Right lobe of liver (tissue), 6 donors: ENCODE measurements around the gene GCSAML. TPM values are rescaled to one million over a fixed set of nuclear protein-coding genes. Genes with fewer than 3 reads are reported as not detected.

Source experiments
- ATAC-seq, 4 donors: fragments of 200-7000 bp; cut with Tn5 transposase; one replicate each; pipeline ENCODE4 v1.9.1; 2020; ENCODE audit warnings: mild to moderate bottlenecking in 4 of 4, moderate library complexity in 4 of 4
- DNase-seq, 3 donors: peaks; one replicate each; pipeline ENCODE4 v3.0.0-alpha.2; 2020
- H3K27ac ChIP-seq, 3 donors: fragments of 200-600 bp; one replicate each; pipeline ENCODE4 v1.8.0; 2022
- H3K27me3 ChIP-seq, 2 donors: fragments of 200-600 bp; one replicate each; pipeline ENCODE4 v1.8.0; 2022
- H3K36me3 ChIP-seq, 4 donors: fragments of 200-600 bp; sonication (generic) in 1 of 4; one replicate each; pipeline versions ENCODE4 v1.5.1 to v1.8.0; 2017 to 2022; ENCODE audit warnings: control low read depth in 1 of 4
- H3K4me1 ChIP-seq, 4 donors: fragments of 200-600 bp; sonication (generic) in 1 of 4; one replicate each; pipeline versions ENCODE4 v1.5.1 to v1.8.0; 2017 to 2022; ENCODE audit warnings: control low read depth in 1 of 4
- H3K4me3 ChIP-seq, 3 donors: fragments of 200-600 bp; one replicate each; pipeline ENCODE4 v1.8.0; 2022
- H3K9me3 ChIP-seq, 4 donors: fragments of 200-600 bp; sonication (generic) in 1 of 4; one replicate each; pipeline versions ENCODE4 v1.5.1 to v1.8.0; 2017 to 2022; ENCODE audit warnings: control low read depth in 1 of 4
- POLR2A ChIP-seq: fragments of 450-650 bp; IDR thresholded peaks from one replicate; pipeline ENCODE4 v1.6.1; 2017; ENCODE audit warnings: antibody characterized with exemption, mild to moderate bottlenecking
- WGBS: methylation state at CpG from one replicate; pipeline ENCODE4 v1.1.6; 2018; ENCODE audit warnings: low coverage, low lambda C conversion rate; ENCODE audit not compliant: insufficient coverage; ENCODE audit errors: missing lambda C conversion rate; 5-methylcytosine and 5-hydroxymethylcytosine counted together
- intact Hi-C, 2 donors: fragments of 100-400 bp; cut with DNase I; formaldehyde crosslinking; loops; one replicate each; pipeline versions ENCODE4 v1.11.2 to v1.14.1; 2022
- total RNA-seq, 6 experiments: library from RNA; depleted of rRNA in 2 of 6; stranded (reverse); fragments of >200 nt in 2 of 6; fragmentation: NEBNext Ultra II Directional in 3 of 6; extraction: Animal tissue kit (Norgen Biotek cat#: 25700) in 3 of 6; gene quantifications; one replicate each; pipeline versions ENCODE4 v1.1.0 to v1.2.4, GENCODE V29; 2016 to 2023
- TF ChIP-seq, protein P1 (sequence below), 4 donors: fragments of 200-600 bp in 3 of 4; fragments of 450-650 bp in 1 of 4; IDR thresholded peaks; one replicate each; pipeline versions ENCODE4 v1.5.1 to v1.8.0; 2016 to 2022; ENCODE audit warnings: antibody characterized with exemption in 4 of 4, mild to moderate bottlenecking in 2 of 4
- donor health status: DM: no; HTN: yes; CAD: no.
- donor health status: DM: no; HTN: no; CAD: no.
- donor health status: DM: no; HTN: no; CAD: no.
- donor health status: DM: no; HTN: yes; CAD: no.
- donor health status: DM: no; HTN: yes; CAD: no.

GCSAML gene
- total RNA-seq, 6 experiments from 2014 or later = 0.24 TPM; not detected in 5

DNA sequence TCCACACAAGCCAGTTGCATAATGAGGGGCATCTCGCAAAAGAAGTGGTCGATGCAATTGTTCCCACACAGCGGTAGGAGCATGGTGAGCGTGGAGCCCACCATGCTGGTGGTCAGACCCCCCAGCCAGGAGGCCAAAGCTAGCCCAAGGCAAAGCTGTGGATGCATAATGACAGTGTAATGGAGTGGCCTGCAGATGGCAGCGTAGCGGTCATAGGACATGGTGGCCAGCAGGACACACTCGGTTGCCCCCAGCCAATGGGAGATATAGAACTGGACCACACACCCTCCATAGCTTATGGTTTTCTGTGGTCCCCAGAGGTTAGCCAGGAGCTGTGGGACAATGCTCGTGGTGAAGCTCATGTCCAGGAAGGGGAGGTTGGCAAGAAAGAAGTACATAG lies 17.0 kb upstream of the GCSAML start:
- H3K27me3 ChIP-seq = no peaks in the 10 kb centered on the region
- DNase-seq = no peak
- H3K36me3 ChIP-seq = no peaks in the 10 kb centered on the region
- H3K9me3 ChIP-seq = no peaks in the 10 kb centered on the region
- TF ChIP-seq POLR2A = no peak
- TF ChIP-seq, protein P1, sequence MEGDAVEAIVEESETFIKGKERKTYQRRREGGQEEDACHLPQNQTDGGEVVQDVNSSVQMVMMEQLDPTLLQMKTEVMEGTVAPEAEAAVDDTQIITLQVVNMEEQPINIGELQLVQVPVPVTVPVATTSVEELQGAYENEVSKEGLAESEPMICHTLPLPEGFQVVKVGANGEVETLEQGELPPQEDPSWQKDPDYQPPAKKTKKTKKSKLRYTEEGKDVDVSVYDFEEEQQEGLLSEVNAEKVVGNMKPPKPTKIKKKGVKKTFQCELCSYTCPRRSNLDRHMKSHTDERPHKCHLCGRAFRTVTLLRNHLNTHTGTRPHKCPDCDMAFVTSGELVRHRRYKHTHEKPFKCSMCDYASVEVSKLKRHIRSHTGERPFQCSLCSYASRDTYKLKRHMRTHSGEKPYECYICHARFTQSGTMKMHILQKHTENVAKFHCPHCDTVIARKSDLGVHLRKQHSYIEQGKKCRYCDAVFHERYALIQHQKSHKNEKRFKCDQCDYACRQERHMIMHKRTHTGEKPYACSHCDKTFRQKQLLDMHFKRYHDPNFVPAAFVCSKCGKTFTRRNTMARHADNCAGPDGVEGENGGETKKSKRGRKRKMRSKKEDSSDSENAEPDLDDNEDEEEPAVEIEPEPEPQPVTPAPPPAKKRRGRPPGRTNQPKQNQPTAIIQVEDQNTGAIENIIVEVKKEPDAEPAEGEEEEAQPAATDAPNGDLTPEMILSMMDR (IDR thresholded peaks at IDR 0.05) = no peak
- WGBS = 75% methylated on average over 6 of the region's 8 CpGs
- intact Hi-C loops = no loop called here
- H3K4me3 ChIP-seq = no peak overlapping the region
- no peak overlapping the region for H3K27ac ChIP-seq
- H3K4me1 ChIP-seq = no peaks in the 10 kb centered on the region
- no peak for ATAC-seq

DNA sequence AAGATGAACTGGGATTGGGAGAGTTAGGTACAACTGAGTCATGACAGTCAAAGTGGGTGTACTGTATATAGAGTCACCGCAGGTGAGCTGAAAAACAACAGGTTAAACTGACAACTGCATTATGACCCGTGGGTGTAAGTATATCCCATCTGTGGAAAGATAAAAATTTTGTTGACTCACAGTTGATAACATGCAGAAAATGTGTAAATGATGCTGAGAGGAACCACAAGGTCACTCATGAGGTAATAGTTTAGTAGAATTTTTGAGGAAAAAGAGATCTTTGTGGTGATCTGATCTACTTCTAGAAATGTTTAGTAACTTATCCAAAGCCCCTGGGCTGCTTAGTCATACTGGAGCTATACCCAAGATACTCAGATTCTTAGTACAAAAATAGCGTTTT lies 13.5 kb upstream of the GCSAML start:
- ATAC-seq (no peak), DNase-seq (no peak)
- Histone ChIP-seq H3K27me3 (no peaks in the 10 kb centered on the region), H3K36me3 (no peaks in the 10 kb centered on the region), H3K4me3 (no peak overlapping the region), H3K27ac (no peak overlapping the region), H3K9me3 (no peaks in the 10 kb centered on the region), H3K4me1 (no peaks in the 10 kb centered on the region)
- 33% methylated on average over 3 of the region's 3 CpGs for WGBS
- intact Hi-C loops = no loop called here
- no peak for TF ChIP-seq POLR2A
- TF ChIP-seq, protein P1 (IDR thresholded peaks at IDR 0.05) = no peak

DNA sequence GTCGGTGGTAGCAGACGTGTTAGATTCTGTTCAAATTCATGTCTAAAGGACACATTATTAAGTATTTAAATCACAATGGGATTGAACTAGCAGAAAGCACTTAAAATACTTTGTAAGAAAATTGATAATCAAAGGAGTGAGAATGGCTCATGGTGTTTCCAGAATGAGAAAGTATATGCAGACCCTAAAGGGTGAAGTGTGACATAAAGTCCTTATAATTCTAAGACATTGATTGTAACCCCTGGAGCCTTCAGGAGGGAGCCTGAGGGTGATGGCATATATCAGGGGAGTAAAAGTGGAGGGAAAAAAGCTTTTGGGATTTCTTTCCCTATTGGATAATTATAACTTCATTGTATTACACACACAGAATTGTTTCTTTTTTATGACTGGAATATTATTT lies 12.6 kb upstream of the GCSAML start, which contains the start of gene OR2C3:
TSS of gene OR2C3 (minus strand) at position 101 of the 400 bp plus-strand sequence. CDS start 3,929 bp downstream, outside the sequence.
- H3K4me3 ChIP-seq = no peak within 1 kb of the TSS
- H3K36me3 ChIP-seq = no peaks in the 10 kb centered on the region
- intact Hi-C loops = no loop called here
- ATAC-seq (no peak), DNase-seq (no peak)
- no peak within 1 kb of the TSS for H3K27ac ChIP-seq
- TF ChIP-seq POLR2A = no peak
- TF ChIP-seq, protein P1 (IDR thresholded peaks at IDR 0.05) = no peak
- H3K27me3 ChIP-seq = no peaks in the 10 kb centered on the region
- no peaks in the 10 kb centered on the region for H3K9me3 ChIP-seq
- no peaks in the 10 kb centered on the region for H3K4me1 ChIP-seq
- 53% methylated on average over 2 of the region's 2 CpGs for WGBS

DNA sequence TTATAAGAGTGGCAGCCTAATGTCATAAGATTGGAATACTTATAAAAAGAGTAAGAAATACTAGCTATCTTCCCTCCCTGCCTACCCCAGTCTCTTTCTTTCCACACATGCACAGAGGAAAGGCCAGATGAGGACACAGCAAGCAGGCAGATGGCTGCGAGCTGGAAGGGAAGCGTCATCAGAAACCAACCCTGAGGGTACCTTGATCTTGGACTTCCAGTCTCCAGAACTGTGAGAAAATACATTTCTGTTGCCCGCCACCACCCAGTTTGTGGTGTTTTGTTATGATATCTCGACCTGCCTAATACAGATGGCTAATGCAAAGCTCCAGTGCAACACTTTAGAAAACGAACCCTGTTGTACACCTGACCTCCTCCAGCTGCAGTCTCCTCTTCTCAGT lies 10.4 kb upstream of the GCSAML start:
- no peaks in the 10 kb centered on the region for H3K27me3 ChIP-seq
- no peaks in the 10 kb centered on the region for H3K36me3 ChIP-seq
- H3K27ac ChIP-seq = no peak overlapping the region
- no peaks in the 10 kb centered on the region for H3K9me3 ChIP-seq
- H3K4me1 ChIP-seq = no peaks in the 10 kb centered on the region
- intact Hi-C loops = no loop called here
- no peak for DNase-seq
- H3K4me3 ChIP-seq = no peak overlapping the region
- TF ChIP-seq, protein P1 (IDR thresholded peaks at IDR 0.05) = no peak
- no peak for TF ChIP-seq POLR2A
- no peak for ATAC-seq
- 51% methylated on average over 5 of the region's 5 CpGs for WGBS

DNA sequence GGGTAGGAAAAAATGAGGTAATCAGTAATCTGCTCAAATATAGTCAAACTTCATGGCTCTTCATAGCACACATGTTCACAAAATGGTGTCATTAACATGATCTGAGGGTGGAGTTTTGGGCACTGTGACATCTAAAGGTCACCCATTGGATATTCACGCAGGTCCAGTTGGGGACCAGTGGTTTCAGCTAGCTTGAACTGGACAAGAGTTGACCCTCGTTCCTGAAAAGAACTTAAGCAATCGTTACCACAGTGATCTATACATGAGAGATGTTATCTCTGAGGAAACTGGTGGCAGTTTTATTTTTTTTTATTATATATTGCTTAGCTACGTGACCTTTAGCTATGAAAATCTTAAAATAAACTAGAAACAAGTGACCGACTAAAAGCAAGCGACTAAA lies 9.7 kb upstream of the GCSAML start:
- no peaks in the 10 kb centered on the region for H3K36me3 ChIP-seq
- no peaks in the 10 kb centered on the region for H3K4me1 ChIP-seq
- intact Hi-C loops = no loop called here
- no peak overlapping the region for H3K4me3 ChIP-seq
- no peaks in the 10 kb centered on the region for H3K9me3 ChIP-seq
- no peak for DNase-seq
- ATAC-seq = no peak
- TF ChIP-seq, protein P1 (IDR thresholded peaks at IDR 0.05) = no peak
- TF ChIP-seq POLR2A = no peak
- no peaks in the 10 kb centered on the region for H3K27me3 ChIP-seq
- 50% methylated on average over 6 of the region's 6 CpGs for WGBS
- H3K27ac ChIP-seq = no peak overlapping the region
